Measurements from ENCODE around the gene TRIM32.

The TRIM32 gene

GRCh38 chr9:116717150-116717549, 30.0 kb downstream of the TRIM32 start:
- Histone ChIP-seq H3K36me3 (ENCODE audit: insufficient read depth) (no peaks in the 10 kb centered on the region), H3K27ac (no peak overlapping the region), H2AFZ (ENCODE audit: low read depth) (no peak overlapping the region), H3K4me3 (IDR thresholded peaks at IDR 0.05; ENCODE audit: insufficient read depth, low read depth, low read length) (no peak overlapping the region), H3K4me2 (no peak overlapping the region), H3K27me3 (ENCODE audit: insufficient read depth, low read depth) (no peaks in the 10 kb centered on the region), H3K9ac (no peak overlapping the region), H4K20me1 (ENCODE audit: insufficient read depth) (no peaks in the 10 kb centered on the region), H3K4me1 (ENCODE audit: low read depth, poor library complexity, severe bottlenecking) (no peaks in the 10 kb centered on the region), H3K79me2 (ENCODE audit: insufficient read depth, low read depth) (no peaks in the 10 kb centered on the region)
- TF ChIP-seq, protein P1, sequence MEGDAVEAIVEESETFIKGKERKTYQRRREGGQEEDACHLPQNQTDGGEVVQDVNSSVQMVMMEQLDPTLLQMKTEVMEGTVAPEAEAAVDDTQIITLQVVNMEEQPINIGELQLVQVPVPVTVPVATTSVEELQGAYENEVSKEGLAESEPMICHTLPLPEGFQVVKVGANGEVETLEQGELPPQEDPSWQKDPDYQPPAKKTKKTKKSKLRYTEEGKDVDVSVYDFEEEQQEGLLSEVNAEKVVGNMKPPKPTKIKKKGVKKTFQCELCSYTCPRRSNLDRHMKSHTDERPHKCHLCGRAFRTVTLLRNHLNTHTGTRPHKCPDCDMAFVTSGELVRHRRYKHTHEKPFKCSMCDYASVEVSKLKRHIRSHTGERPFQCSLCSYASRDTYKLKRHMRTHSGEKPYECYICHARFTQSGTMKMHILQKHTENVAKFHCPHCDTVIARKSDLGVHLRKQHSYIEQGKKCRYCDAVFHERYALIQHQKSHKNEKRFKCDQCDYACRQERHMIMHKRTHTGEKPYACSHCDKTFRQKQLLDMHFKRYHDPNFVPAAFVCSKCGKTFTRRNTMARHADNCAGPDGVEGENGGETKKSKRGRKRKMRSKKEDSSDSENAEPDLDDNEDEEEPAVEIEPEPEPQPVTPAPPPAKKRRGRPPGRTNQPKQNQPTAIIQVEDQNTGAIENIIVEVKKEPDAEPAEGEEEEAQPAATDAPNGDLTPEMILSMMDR (conservative IDR thresholded peaks at IDR 0.05; ENCODE audit: low read depth, low read length) = no peak

DNA sequence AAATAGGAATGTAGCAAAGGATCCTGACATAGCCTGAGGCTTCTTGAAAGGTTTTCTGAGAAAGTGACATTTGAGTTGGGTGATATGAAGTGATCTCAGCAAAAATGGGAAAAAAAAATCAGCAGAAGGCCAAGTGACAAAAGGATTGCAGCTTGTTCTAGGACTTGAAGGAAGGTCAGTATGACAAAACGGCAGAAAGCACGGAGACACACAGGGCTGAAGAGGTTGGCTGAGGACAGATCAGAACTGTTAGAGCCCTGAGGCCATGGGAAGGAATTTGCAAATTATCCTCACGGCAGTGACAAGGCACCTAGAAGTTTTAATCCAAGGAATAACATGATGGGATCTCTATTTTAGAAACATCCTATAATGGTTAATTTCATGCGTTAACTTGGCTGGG, 31.0 kb downstream of the TRIM32 start:
- TF ChIP-seq, protein P1 (conservative IDR thresholded peaks at IDR 0.05; ENCODE audit: low read depth, low read length) = no peak
- no peaks in the 10 kb centered on the region for H3K4me1 ChIP-seq (ENCODE audit: low read depth, poor library complexity, severe bottlenecking)
- H2AFZ ChIP-seq (ENCODE audit: low read depth) = no peak overlapping the region
- H3K4me3 ChIP-seq (IDR thresholded peaks at IDR 0.05; ENCODE audit: insufficient read depth, low read depth, low read length) = no peak overlapping the region
- H3K27me3 ChIP-seq (ENCODE audit: insufficient read depth, low read depth) = no peaks in the 10 kb centered on the region
- no peak overlapping the region for H3K27ac ChIP-seq
- H3K79me2 ChIP-seq (ENCODE audit: insufficient read depth, low read depth) = no peaks in the 10 kb centered on the region
- H3K4me2 ChIP-seq = no peak overlapping the region
- no peak overlapping the region for H3K9ac ChIP-seq
- H3K36me3 ChIP-seq (ENCODE audit: insufficient read depth) = no peaks in the 10 kb centered on the region
- no peaks in the 10 kb centered on the region for H4K20me1 ChIP-seq (ENCODE audit: insufficient read depth)

DNA sequence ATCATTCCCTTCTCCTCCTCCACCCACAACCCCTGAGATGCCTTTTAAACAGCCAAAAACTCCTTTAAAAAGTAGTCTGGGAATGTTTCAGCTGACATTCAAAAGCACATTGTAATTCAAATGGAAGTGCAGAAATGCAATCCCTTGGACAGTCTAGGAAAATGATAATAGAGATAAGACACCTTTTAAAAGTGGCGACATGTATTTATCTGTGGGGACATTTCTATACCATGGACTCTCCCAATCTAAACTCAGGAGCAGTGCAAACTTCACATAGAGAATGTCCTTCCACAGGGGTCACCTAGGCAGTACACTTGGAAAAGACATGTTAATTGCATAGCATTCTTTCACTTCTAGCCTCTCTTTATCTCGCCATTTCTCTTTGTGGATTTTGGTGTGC, 33.0 kb downstream of the TRIM32 start:
- Histone ChIP-seq H3K4me3 (IDR thresholded peaks at IDR 0.05; ENCODE audit: insufficient read depth, low read depth, low read length) (no peak overlapping the region), H3K4me2 (no peak overlapping the region), H2AFZ (ENCODE audit: low read depth) (no peak overlapping the region), H3K27me3 (ENCODE audit: insufficient read depth, low read depth) (no peaks in the 10 kb centered on the region), H3K27ac (no peak overlapping the region), H4K20me1 (ENCODE audit: insufficient read depth) (no peaks in the 10 kb centered on the region), H3K9ac (no peak overlapping the region), H3K4me1 (ENCODE audit: low read depth, poor library complexity, severe bottlenecking) (no peaks in the 10 kb centered on the region), H3K79me2 (ENCODE audit: insufficient read depth, low read depth) (no peaks in the 10 kb centered on the region), H3K36me3 (ENCODE audit: insufficient read depth) (no peaks in the 10 kb centered on the region)
- TF ChIP-seq, protein P1 (conservative IDR thresholded peaks at IDR 0.05; ENCODE audit: low read depth, low read length) = no peak

DNA sequence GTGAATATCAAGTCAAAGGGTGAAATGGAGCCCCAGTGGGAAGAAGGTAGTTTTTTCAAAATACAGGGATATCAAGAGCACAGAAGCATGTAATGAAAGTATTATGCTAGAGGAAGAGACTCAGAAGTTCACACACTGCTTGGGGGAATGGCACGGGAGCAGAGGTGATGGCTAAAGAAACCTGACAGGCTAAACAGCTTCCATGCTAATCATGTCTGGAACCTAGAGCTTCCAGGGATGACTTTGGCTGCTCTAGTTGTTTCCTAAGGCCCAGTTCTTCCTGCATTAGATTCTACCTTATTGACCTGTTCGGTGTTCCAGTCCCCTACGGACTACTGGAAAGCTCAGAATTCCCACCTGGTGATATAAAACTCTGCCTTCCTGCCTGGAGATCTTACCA, 34.3 kb downstream of the TRIM32 start:
- no peak overlapping the region for H3K4me3 ChIP-seq (IDR thresholded peaks at IDR 0.05; ENCODE audit: insufficient read depth, low read depth, low read length)
- H3K27ac ChIP-seq = no peak overlapping the region
- H3K9ac ChIP-seq = no peak overlapping the region
- H3K4me2 ChIP-seq = no peak overlapping the region
- H2AFZ ChIP-seq (ENCODE audit: low read depth) = no peak overlapping the region
- no peaks in the 10 kb centered on the region for H3K36me3 ChIP-seq (ENCODE audit: insufficient read depth)
- no peaks in the 10 kb centered on the region for H3K79me2 ChIP-seq (ENCODE audit: insufficient read depth, low read depth)
- TF ChIP-seq, protein P1 (conservative IDR thresholded peaks at IDR 0.05; ENCODE audit: low read depth, low read length) = no peak
- no peaks in the 10 kb centered on the region for H4K20me1 ChIP-seq (ENCODE audit: insufficient read depth)
- H3K4me1 ChIP-seq (ENCODE audit: low read depth, poor library complexity, severe bottlenecking) = no peaks in the 10 kb centered on the region
- no peaks in the 10 kb centered on the region for H3K27me3 ChIP-seq (ENCODE audit: insufficient read depth, low read depth)

All from KMS-11 (cell line).